DOHH2 (cell line): ENCODE data around the gene CXCL13.
"Not testable (repeated sequence)": the region's sequence is repeated elsewhere in the genome, so short reads cannot be mapped to it uniquely, and the experiment has no call there.

Source experiments
- EZH2phosphoT487 ChIP-seq: fragments of 200-600 bp; sonication (generic); IDR thresholded peaks from 2 replicates; pipeline ENCODE4 v1.6.1; 2017; ENCODE audit warnings: borderline replicate concordance, mild to moderate bottlenecking, antibody characterized with exemption, low read length, moderate library complexity, mixed read lengths
- TF ChIP-seq, protein P1 (sequence below): fragments of 200-600 bp; sonication (generic); IDR thresholded peaks from one replicate; pipeline ENCODE4 v1.5.1; 2014; ENCODE audit warnings: antibody characterized with exemption, mild to moderate bottlenecking, low read depth, low read length; ENCODE audit not compliant: poor library complexity, severe bottlenecking

DNA sequence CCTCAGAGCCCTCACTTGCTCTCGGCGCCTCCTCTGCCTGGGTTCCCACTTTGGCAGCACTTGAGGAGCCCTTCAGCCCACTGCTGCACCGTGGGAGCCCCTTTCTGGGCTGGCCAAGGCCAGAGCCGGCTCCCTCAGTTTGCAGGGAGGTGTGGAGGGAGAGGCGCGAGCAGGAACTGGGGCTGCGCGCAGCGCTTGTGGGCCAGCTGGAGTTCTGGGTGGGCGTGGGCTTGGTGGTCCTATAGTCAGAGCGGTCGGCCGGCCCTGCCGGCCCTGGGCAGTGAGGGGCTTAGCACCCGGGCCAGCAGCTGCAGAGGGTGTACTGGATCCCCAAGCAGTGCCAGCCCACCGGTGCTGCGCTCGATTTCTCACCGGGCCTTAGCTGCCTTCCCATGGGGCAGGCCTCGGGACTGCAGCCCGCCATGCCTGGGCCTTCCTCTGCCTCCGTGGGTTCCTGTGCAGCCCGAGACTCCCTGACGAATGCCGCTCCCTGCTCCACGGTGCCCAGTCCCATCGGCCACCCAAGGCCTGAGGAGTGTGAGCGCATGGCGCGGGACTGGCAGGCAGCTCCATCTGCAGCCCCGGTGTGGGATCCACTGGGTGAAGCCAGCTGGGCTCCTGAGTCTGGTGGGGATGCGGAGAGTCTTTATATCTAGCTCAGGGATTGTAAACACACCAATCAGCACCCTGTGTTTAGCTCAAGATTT, 35.0 kb upstream of the CXCL13 start:
- TF ChIP-seq, protein P1, sequence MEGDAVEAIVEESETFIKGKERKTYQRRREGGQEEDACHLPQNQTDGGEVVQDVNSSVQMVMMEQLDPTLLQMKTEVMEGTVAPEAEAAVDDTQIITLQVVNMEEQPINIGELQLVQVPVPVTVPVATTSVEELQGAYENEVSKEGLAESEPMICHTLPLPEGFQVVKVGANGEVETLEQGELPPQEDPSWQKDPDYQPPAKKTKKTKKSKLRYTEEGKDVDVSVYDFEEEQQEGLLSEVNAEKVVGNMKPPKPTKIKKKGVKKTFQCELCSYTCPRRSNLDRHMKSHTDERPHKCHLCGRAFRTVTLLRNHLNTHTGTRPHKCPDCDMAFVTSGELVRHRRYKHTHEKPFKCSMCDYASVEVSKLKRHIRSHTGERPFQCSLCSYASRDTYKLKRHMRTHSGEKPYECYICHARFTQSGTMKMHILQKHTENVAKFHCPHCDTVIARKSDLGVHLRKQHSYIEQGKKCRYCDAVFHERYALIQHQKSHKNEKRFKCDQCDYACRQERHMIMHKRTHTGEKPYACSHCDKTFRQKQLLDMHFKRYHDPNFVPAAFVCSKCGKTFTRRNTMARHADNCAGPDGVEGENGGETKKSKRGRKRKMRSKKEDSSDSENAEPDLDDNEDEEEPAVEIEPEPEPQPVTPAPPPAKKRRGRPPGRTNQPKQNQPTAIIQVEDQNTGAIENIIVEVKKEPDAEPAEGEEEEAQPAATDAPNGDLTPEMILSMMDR = not testable (repeated sequence)
- TF ChIP-seq EZH2phosphoT487 = not testable (repeated sequence)
